Coronary artery (tissue), 2 donors: Measurements from ENCODE around the gene DCUN1D1.

Source experiments
- DNase-seq: peaks from one replicate; pipeline ENCODE4 v3.0.0-alpha.2; 2017; ENCODE audit warnings: low spot score
- H3K27ac ChIP-seq, 2 donors: fragments of 200-600 bp; sonication (generic); one replicate each; pipeline ENCODE4 v1.5.1; 2016 to 2019
- H3K4me3 ChIP-seq: fragments of 200-600 bp; sonication (generic); 2 replicates; pipeline ENCODE4 v1.5.1; 2016; ENCODE audit warnings: mild to moderate bottlenecking, moderate library complexity
- CTCF ChIP-seq: fragments of 200-600 bp; sonication (generic); IDR thresholded peaks from one replicate; pipeline ENCODE4 v1.5.1; 2019; ENCODE audit warnings: antibody characterized with exemption

DCUN1D1 gene

GRCh38 chr3:182904164-182904563 is 76.2 kb downstream of the DCUN1D1 start:
- no peak for TF ChIP-seq CTCF
- no peak overlapping the region for H3K27ac ChIP-seq
- no peak overlapping the region for H3K4me3 ChIP-seq
- no peak for DNase-seq

- no peak for TF ChIP-seq CTCF
- no peak overlapping the region for H3K27ac ChIP-seq
- DNase-seq = no peak
Measured at GRCh38 chr3:182902236-182902635, 78.1 kb downstream of the DCUN1D1 start.

GRCh38 chr3:182896553-182896952 is 83.8 kb downstream of the DCUN1D1 start:
- no peak for DNase-seq
- Histone ChIP-seq H3K27ac (no peak overlapping the region), H3K4me3 (no peak overlapping the region)
- no peak for TF ChIP-seq CTCF

More at GRCh38 chr3:182902236-182902635, 78.1 kb downstream of the DCUN1D1 start:
- no peak overlapping the region for H3K4me3 ChIP-seq

- TF ChIP-seq CTCF = no peak
- no peak overlapping the region for H3K4me3 ChIP-seq
- no peak for DNase-seq
- H3K27ac ChIP-seq = no peak overlapping the region
Measured at GRCh38 chr3:182895513-182896112, 84.7 kb downstream of the DCUN1D1 start.

GRCh38 chr3:182892226-182892625 is 88.1 kb downstream of the DCUN1D1 start:
- DNase-seq = no peak
- Histone ChIP-seq H3K27ac (no peak overlapping the region), H3K4me3 (no peak overlapping the region)
- TF ChIP-seq CTCF = no peak

GRCh38 chr3:182891364-182891763 is 89.0 kb downstream of the DCUN1D1 start:
- no peak for TF ChIP-seq CTCF
- no peak for DNase-seq
- H3K4me3 ChIP-seq = no peak overlapping the region
- no peak overlapping the region for H3K27ac ChIP-seq

GRCh38 chr3:182889948-182890629 is 90.2 kb downstream of the DCUN1D1 start:
- TF ChIP-seq CTCF = no peak
- no peak overlapping the region for H3K4me3 ChIP-seq
- DNase-seq = no peak
- no peak overlapping the region for H3K27ac ChIP-seq
